Central memory CD8-positive, alpha-beta T cell (primary cell): Measurements from ENCODE around the gene MCM3AP.
"Not testable (repeated sequence)": the region's sequence is repeated elsewhere in the genome, so short reads cannot be mapped to it uniquely, and the experiment has no call there.

ENCODE experiments used
- ATAC-seq: fragments of 150-1000 bp; cut with Tn5 transposase; replicated peaks from 2 replicates; pipeline ENCODE4 v1.10.0; 2022; ENCODE audit warnings: mild to moderate bottlenecking, moderate FRiP score, moderate number of reproducible peaks; ENCODE audit not compliant: poor library complexity, severe bottlenecking; ENCODE audit errors: extremely low read depth
- DNase-seq, 2 donors: peaks; one replicate each; pipeline ENCODE4 v3.0.0; 2021; ENCODE audit warnings: low spot score in 2 of 2
- H3K27ac Mint-ChIP-seq: one replicate; pipeline ENCODE4 v1.8.0; 2022; ENCODE audit warnings: low read depth, mild to moderate bottlenecking, moderate library complexity, mixed read lengths
- H3K27me3 Mint-ChIP-seq: one replicate; pipeline ENCODE4 v1.8.0; 2022; ENCODE audit warnings: mixed read lengths
- H3K36me3 Mint-ChIP-seq: one replicate; pipeline ENCODE4 v1.8.0; 2022; ENCODE audit warnings: mild to moderate bottlenecking, moderate library complexity, mixed read lengths; ENCODE audit not compliant: insufficient read depth
- H3K4me1 Mint-ChIP-seq: one replicate; pipeline ENCODE4 v1.8.0; 2022; ENCODE audit warnings: mixed read lengths
- H3K4me3 Mint-ChIP-seq: one replicate; pipeline ENCODE4 v1.8.0; 2022; ENCODE audit warnings: mild to moderate bottlenecking, moderate library complexity, mixed read lengths
- H3K9me3 Mint-ChIP-seq: one replicate; pipeline ENCODE4 v1.8.0; 2022; ENCODE audit warnings: mixed read lengths

Gene MCM3AP

GRCh38 chr21:46243325-46243724 is 42.1 kb downstream of the MCM3AP start:
- Mint-ChIP-seq H3K4me3 (no peak overlapping the region), H3K27me3 (no peaks in the 10 kb centered on the region), H3K36me3 (peaks cover 48% of the 10 kb centered on the region), H3K27ac (peak overlapping the region; percentile 68), H3K9me3 (no peaks in the 10 kb centered on the region), H3K4me1 (peaks cover 9% of the 10 kb centered on the region)
- no peak for DNase-seq
- no peak for ATAC-seq

GRCh38 chr21:46241577-46241976 is 43.8 kb downstream of the MCM3AP start:
- not testable (repeated sequence) for H3K4me1 Mint-ChIP-seq, H3K27me3 Mint-ChIP-seq, H3K9me3 Mint-ChIP-seq, ATAC-seq, DNase-seq, H3K4me3 Mint-ChIP-seq, H3K27ac Mint-ChIP-seq
- H3K36me3 Mint-ChIP-seq, result peaks cover 43% of the 10 kb centered on the region

GRCh38 chr21:46239817-46240325 is 45.5 kb downstream of the MCM3AP start:
- peak overlapping the region; percentile 44 for H3K27ac Mint-ChIP-seq
- H3K27me3 Mint-ChIP-seq, result no peaks in the 10 kb centered on the region
- peaks cover 56% of the 10 kb centered on the region for H3K36me3 Mint-ChIP-seq

GRCh38 chr21:46237474-46237873 is 47.9 kb downstream of the MCM3AP start:
- Mint-ChIP-seq H3K27me3 (no peaks in the 10 kb centered on the region), H3K9me3 (no peaks in the 10 kb centered on the region), H3K36me3 (peaks cover 49% of the 10 kb centered on the region), H3K4me1 (peaks cover 32% of the 10 kb centered on the region), H3K4me3 (no peak overlapping the region), H3K27ac (no peak overlapping the region)
- no peak for DNase-seq
- no peak for ATAC-seq

More at GRCh38 chr21:46239817-46240325, 45.5 kb downstream of the MCM3AP start:
- ATAC-seq, result no peak
- no peak for DNase-seq
- no peak overlapping the region for H3K4me3 Mint-ChIP-seq
- peaks cover 8% of the 10 kb centered on the region for H3K4me1 Mint-ChIP-seq
- H3K9me3 Mint-ChIP-seq, result no peaks in the 10 kb centered on the region

GRCh38 chr21:46234436-46234950 is 50.9 kb downstream of the MCM3AP start:
- DNase-seq (no peak), ATAC-seq (no peak)
- H3K9me3 Mint-ChIP-seq, result no peaks in the 10 kb centered on the region
- H3K4me3 Mint-ChIP-seq, result peak overlapping the region; percentile 31
- H3K27me3 Mint-ChIP-seq, result no peaks in the 10 kb centered on the region
- H3K36me3 Mint-ChIP-seq, result peaks cover 36% of the 10 kb centered on the region
- peak overlapping the region; percentile 88 for H3K27ac Mint-ChIP-seq
- peaks cover 44% of the 10 kb centered on the region for H3K4me1 Mint-ChIP-seq

- no peaks in the 10 kb centered on the region for H3K9me3 Mint-ChIP-seq
- no peaks in the 10 kb centered on the region for H3K27me3 Mint-ChIP-seq
- no peak for ATAC-seq
- peaks cover 77% of the 10 kb centered on the region for H3K4me1 Mint-ChIP-seq
- peaks cover 18% of the 10 kb centered on the region for H3K36me3 Mint-ChIP-seq
- H3K27ac Mint-ChIP-seq, result no peak overlapping the region
- H3K4me3 Mint-ChIP-seq, result peak overlapping the region; percentile 82
- no peak for DNase-seq
Observed at GRCh38 chr21:46229923-46230260, 55.5 kb downstream of the MCM3AP start.

GRCh38 chr21:46229133-46229922 is 56.1 kb downstream of the MCM3AP start:
- peaks cover 74% of the 10 kb centered on the region for H3K4me1 Mint-ChIP-seq
- peak overlapping the region; percentile 91 for H3K27ac Mint-ChIP-seq
- H3K36me3 Mint-ChIP-seq, result peaks cover 12% of the 10 kb centered on the region
- H3K9me3 Mint-ChIP-seq, result no peaks in the 10 kb centered on the region
- H3K4me3 Mint-ChIP-seq, result peak overlapping the region; percentile 82
- H3K27me3 Mint-ChIP-seq, result no peaks in the 10 kb centered on the region
- DNase-seq, result no peak
- peak; percentile 25 for ATAC-seq

- H3K27me3 Mint-ChIP-seq, result no peaks in the 10 kb centered on the region
- H3K4me3 Mint-ChIP-seq, result peak within 1 kb of the TSS; percentile 82
- H3K9me3 Mint-ChIP-seq, result no peaks in the 10 kb centered on the region
- H3K4me1 Mint-ChIP-seq, result peaks cover 68% of the 10 kb centered on the region
- DNase-seq (peak; percentile 89 to 94), ATAC-seq (peak; percentile 99)
- H3K27ac Mint-ChIP-seq, result peak within 1 kb of the TSS; percentile 91
- H3K36me3 Mint-ChIP-seq, result peaks cover 10% of the 10 kb centered on the region
Observed at GRCh38 chr21:46228345-46229051, 56.9 kb downstream of the MCM3AP start, which contains the start of gene LSS. TSS of gene LSS (minus strand) at chr21:46228774. CDS start at chr21:46228745, 29 bp downstream.

GRCh38 chr21:46227811-46228344 is 57.5 kb downstream of the MCM3AP start:
- peaks cover 62% of the 10 kb centered on the region for H3K4me1 Mint-ChIP-seq
- no peaks in the 10 kb centered on the region for H3K27me3 Mint-ChIP-seq
- peak overlapping the region; percentile 91 for H3K27ac Mint-ChIP-seq
- no peaks in the 10 kb centered on the region for H3K9me3 Mint-ChIP-seq
- no peak for DNase-seq
- H3K4me3 Mint-ChIP-seq, result peak overlapping the region; percentile 82
- peaks cover 10% of the 10 kb centered on the region for H3K36me3 Mint-ChIP-seq
- no peak for ATAC-seq

GRCh38 chr21:46226920-46227599 is 58.4 kb downstream of the MCM3AP start:
- H3K27me3 Mint-ChIP-seq, result no peaks in the 10 kb centered on the region
- peak overlapping the region; percentile 91 for H3K27ac Mint-ChIP-seq
- peak overlapping the region; percentile 82 for H3K4me3 Mint-ChIP-seq
- peaks cover 58% of the 10 kb centered on the region for H3K4me1 Mint-ChIP-seq
- DNase-seq (no peak), ATAC-seq (no peak)
- peaks cover 11% of the 10 kb centered on the region for H3K36me3 Mint-ChIP-seq
- H3K9me3 Mint-ChIP-seq, result no peaks in the 10 kb centered on the region

GRCh38 chr21:46226146-46226545 is 59.3 kb downstream of the MCM3AP start:
- peaks cover 52% of the 10 kb centered on the region for H3K4me1 Mint-ChIP-seq
- H3K27me3 Mint-ChIP-seq, result no peaks in the 10 kb centered on the region
- H3K27ac Mint-ChIP-seq, result no peak overlapping the region
- H3K4me3 Mint-ChIP-seq, result no peak overlapping the region
- no peaks in the 10 kb centered on the region for H3K9me3 Mint-ChIP-seq
- no peak for DNase-seq
- no peak for ATAC-seq
- H3K36me3 Mint-ChIP-seq, result peaks cover 11% of the 10 kb centered on the region

GRCh38 chr21:46223661-46224060 is 61.8 kb downstream of the MCM3AP start:
- not testable (repeated sequence) for H3K27ac Mint-ChIP-seq, H3K27me3 Mint-ChIP-seq, H3K4me3 Mint-ChIP-seq, DNase-seq, ATAC-seq, H3K9me3 Mint-ChIP-seq
- H3K36me3 Mint-ChIP-seq, result peaks cover 17% of the 10 kb centered on the region
- H3K4me1 Mint-ChIP-seq, result peaks cover 46% of the 10 kb centered on the region
